Measurements from ENCODE around the gene CDT1.

CDT1 gene

DNA sequence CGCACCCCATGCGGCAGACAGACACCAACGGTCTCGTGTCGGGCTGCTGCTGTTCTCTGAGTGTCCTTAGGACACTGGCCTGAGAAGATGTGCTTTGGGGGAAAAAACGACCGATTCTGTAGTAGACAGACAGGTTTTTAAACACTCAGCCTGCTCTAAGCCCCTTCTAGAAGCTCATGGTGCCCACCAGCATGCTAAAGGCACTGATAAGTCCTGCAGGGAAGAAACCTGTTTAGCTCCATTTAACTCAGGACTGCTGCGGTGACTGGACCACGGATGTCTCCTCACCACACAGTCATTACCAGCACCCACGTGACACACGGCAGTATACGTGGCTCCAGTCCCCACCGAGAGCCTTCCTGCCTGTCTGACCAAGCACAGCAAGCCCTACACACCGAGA is 27.2 kb downstream of the CDT1 start:
- Histone ChIP-seq H3K27ac (ENCODE audit: low read length) (no peak overlapping the region), H3K27me3 (ENCODE audit: control insufficient read depth in 1 of 2, insufficient read depth in 2 of 2, low read length in 2 of 2) (no peaks in the 10 kb centered on the region), H3K36me3 (ENCODE audit: control insufficient read depth in 2 of 2, insufficient read depth in 2 of 2, low read length in 2 of 2) (peaks cover 0 to 14% of the 10 kb centered on the region in 2 donors), H3K9ac (ENCODE audit: low read length in 2 of 2) (no peak overlapping the region), H3K9me3 (ENCODE audit: control insufficient read depth in 2 of 2, low read length in 2 of 2) (no peaks in the 10 kb centered on the region), H3K4me1 (ENCODE audit: control insufficient read depth, insufficient read depth, low read length) (peaks cover 2% of the 10 kb centered on the region), H3K4me3 (ENCODE audit: low read length in 2 of 2) (no peak overlapping the region)

DNA sequence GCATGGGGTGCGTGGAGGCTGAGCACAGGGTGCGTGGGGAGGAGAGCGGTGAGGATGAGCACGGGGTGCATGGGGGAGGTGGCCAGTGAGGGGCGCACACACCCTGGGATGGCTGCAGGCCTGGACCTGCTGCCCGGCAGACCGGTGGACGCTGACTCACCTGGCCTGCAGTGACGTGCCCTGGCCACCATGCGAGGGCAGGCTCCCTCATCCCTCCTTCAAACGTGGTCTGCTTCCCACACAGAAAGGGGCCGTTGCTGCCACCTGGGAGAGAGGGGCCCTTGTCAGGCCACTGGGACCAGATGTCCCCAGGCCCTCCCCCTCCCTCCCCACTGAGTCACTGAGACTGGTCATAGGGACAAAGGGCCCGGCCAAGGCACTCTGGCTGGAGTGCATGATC is 28.2 kb downstream of the CDT1 start:
- no peak overlapping the region for H3K9ac ChIP-seq (ENCODE audit: low read length in 2 of 2)
- peaks cover 2% of the 10 kb centered on the region for H3K4me1 ChIP-seq (ENCODE audit: control insufficient read depth, insufficient read depth, low read length)
- H3K36me3 ChIP-seq (ENCODE audit: control insufficient read depth in 2 of 2, insufficient read depth in 2 of 2, low read length in 2 of 2) = peaks cover 0 to 13% of the 10 kb centered on the region in 2 donors
- H3K27ac ChIP-seq (ENCODE audit: low read length) = no peak overlapping the region
- no peaks in the 10 kb centered on the region for H3K9me3 ChIP-seq (ENCODE audit: control insufficient read depth in 2 of 2, low read length in 2 of 2)
- no peaks in the 10 kb centered on the region for H3K27me3 ChIP-seq (ENCODE audit: control insufficient read depth in 1 of 2, insufficient read depth in 2 of 2, low read length in 2 of 2)
- no peak overlapping the region for H3K4me3 ChIP-seq (ENCODE audit: low read length in 2 of 2)

DNA sequence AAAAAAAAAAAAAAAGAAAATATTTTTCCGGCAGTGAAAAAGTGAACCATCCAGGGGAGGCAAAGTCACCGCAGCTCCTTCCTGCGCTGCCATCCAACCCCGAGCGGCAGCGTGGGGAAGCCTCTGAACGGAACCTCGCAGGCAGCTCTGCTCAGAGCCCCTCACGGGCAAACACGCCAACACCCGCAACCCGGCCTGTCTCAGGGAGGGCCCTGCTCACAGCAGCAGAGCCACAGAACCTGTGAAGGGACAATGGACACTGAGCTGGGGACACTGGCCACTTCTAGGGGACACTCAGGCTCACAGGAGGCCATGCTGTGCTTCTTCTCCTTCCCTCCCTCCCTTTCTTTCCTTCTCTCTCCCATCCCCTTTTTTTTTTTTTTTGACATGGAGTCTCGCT is 29.5 kb downstream of the CDT1 start:
- no peak overlapping the region for H3K27ac ChIP-seq (ENCODE audit: low read length)
- no peaks in the 10 kb centered on the region for H3K9me3 ChIP-seq (ENCODE audit: control insufficient read depth in 2 of 2, low read length in 2 of 2)
- H3K9ac ChIP-seq (ENCODE audit: low read length in 2 of 2) = no peak overlapping the region
- H3K36me3 ChIP-seq (ENCODE audit: control insufficient read depth in 2 of 2, insufficient read depth in 2 of 2, low read length in 2 of 2) = peaks cover 0 to 8% of the 10 kb centered on the region in 2 donors
- H3K4me3 ChIP-seq (ENCODE audit: low read length in 2 of 2) = no peak overlapping the region
- no peaks in the 10 kb centered on the region for H3K27me3 ChIP-seq (ENCODE audit: control insufficient read depth in 1 of 2, insufficient read depth in 2 of 2, low read length in 2 of 2)
- H3K4me1 ChIP-seq (ENCODE audit: control insufficient read depth, insufficient read depth, low read length) = peaks cover 2% of the 10 kb centered on the region

DNA sequence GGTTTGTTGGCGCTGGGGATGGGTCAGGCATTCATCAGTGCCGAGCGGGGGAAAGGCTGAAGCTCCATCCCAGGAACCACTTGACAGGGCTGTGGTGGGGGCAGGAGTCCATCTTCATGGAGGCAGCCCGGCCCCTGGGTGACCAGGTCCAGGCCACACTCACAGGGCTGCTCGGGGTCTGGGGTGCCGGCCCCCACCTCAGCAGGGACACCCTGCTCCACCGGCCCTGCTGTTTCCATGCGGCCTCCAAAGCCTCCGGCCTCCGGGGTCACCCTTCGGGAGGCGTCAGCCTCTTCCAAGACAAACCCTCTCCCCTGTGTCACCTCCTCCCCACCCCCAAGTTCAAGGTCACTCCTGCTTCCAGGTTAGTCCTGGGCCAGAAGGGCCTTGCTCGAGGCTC is 31.1 kb downstream of the CDT1 start:
- Histone ChIP-seq H3K27ac (ENCODE audit: low read length) (no peak overlapping the region), H3K9ac (ENCODE audit: low read length in 2 of 2) (no peak overlapping the region), H3K36me3 (ENCODE audit: control insufficient read depth in 2 of 2, insufficient read depth in 2 of 2, low read length in 2 of 2) (peaks cover 7 to 9% of the 10 kb centered on the region in 2 donors), H3K9me3 (ENCODE audit: control insufficient read depth in 2 of 2, low read length in 2 of 2) (no peaks in the 10 kb centered on the region), H3K4me1 (ENCODE audit: control insufficient read depth, insufficient read depth, low read length) (peaks cover 2% of the 10 kb centered on the region), H3K27me3 (ENCODE audit: control insufficient read depth in 1 of 2, insufficient read depth in 2 of 2, low read length in 2 of 2) (no peaks in the 10 kb centered on the region), H3K4me3 (ENCODE audit: low read length in 2 of 2) (no peak overlapping the region)

DNA sequence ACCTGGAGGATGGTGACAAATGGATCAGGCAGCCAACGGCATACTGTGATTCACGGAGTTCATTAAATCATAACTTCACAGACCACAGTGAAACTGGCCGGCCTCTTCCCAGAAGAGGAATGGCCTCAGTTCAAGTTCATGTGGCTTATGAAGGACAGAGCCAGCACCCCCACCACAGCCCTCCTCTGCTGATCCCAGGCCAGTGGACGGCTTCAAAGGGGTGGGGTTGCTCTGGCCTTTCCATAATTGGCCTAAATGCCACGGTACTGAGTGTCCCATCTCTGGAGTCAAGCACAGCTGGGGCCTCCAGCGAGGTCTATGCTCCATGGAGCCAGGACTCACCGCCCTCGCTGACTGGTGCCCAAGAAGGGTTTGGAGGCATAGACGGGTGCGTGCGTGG is 31.8 kb downstream of the CDT1 start:
- H3K9ac ChIP-seq (ENCODE audit: low read length in 2 of 2) = no peak overlapping the region
- no peaks in the 10 kb centered on the region for H3K9me3 ChIP-seq (ENCODE audit: control insufficient read depth in 2 of 2, low read length in 2 of 2)
- H3K27me3 ChIP-seq (ENCODE audit: control insufficient read depth in 1 of 2, insufficient read depth in 2 of 2, low read length in 2 of 2) = no peaks in the 10 kb centered on the region
- no peak overlapping the region for H3K27ac ChIP-seq (ENCODE audit: low read length)
- H3K4me1 ChIP-seq (ENCODE audit: control insufficient read depth, insufficient read depth, low read length) = no peaks in the 10 kb centered on the region
- no peak overlapping the region for H3K4me3 ChIP-seq (ENCODE audit: low read length in 2 of 2)
- H3K36me3 ChIP-seq (ENCODE audit: control insufficient read depth in 2 of 2, insufficient read depth in 2 of 2, low read length in 2 of 2) = peaks cover 12 to 14% of the 10 kb centered on the region in 2 donors

DNA sequence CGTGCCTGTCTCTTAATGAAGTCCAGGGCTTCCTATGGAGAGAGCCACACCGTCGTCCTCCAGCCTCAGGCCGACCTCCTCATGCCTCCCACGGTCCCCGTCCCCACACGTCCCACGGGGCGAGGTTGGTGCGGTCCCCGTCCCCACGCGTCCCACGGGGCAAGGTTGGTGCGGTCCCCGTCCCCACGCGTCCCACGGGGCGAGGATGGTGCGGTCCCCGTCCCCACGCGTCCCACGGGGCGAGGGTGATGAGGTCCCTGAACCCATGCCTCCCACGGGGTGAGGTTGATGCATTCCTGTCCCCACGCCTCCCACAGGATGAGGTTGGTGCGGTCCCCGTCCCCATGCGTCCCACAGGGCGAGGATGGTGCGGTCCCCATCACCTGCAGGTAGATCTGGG is 32.2 kb downstream of the CDT1 start:
- Histone ChIP-seq H3K9ac (ENCODE audit: low read length in 2 of 2) (no peak overlapping the region), H3K36me3 (ENCODE audit: control insufficient read depth in 2 of 2, insufficient read depth in 2 of 2, low read length in 2 of 2) (peaks cover 15 to 16% of the 10 kb centered on the region in 2 donors), H3K27ac (ENCODE audit: low read length) (no peak overlapping the region), H3K9me3 (ENCODE audit: control insufficient read depth in 2 of 2, low read length in 2 of 2) (no peaks in the 10 kb centered on the region), H3K27me3 (ENCODE audit: control insufficient read depth in 1 of 2, insufficient read depth in 2 of 2, low read length in 2 of 2) (no peaks in the 10 kb centered on the region), H3K4me3 (ENCODE audit: low read length in 2 of 2) (no peak overlapping the region), H3K4me1 (ENCODE audit: control insufficient read depth, insufficient read depth, low read length) (no peaks in the 10 kb centered on the region)

DNA sequence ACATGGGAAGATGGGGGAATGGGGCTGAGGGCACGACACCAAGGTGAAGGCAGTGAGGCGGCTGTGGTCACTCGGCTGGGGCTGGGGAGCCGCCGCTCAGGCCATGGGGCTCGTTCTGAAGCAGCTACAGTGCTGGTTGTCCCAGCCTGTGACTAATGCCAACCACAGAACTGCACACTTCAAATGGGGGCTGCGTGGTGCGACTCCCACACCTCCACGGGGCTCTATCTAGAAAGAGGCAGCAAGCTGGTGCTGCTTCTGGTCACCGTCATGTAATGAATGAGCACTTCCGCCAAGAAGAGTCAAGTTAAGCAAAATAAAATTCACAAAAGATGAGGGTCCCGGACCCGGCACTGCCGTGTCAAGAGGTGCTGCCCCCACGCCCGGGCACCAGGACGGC is 33.2 kb downstream of the CDT1 start:
- H3K4me3 ChIP-seq (ENCODE audit: low read length in 2 of 2) = no peak overlapping the region

DNA sequence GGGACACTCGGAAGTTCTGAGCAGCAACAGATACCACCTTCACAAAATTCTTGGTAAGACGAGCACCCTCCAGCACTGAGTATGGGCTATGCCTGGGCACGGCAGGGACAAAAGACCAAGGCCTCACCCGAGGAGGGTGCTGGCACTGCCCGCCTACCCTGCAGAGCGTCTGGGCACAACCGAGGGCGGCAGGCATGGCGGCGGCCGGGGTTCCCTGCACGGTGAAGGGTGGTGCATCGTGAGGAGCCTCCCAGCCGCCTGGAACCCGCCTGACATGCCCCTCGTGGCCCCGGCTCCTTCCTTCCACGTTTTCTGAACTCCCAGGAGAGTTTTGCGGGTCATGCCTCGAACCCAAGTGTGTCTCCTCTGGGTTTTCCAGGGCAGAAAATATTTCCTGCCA is 34.2 kb downstream of the CDT1 start:
- Histone ChIP-seq H3K36me3 (ENCODE audit: control insufficient read depth in 2 of 2, insufficient read depth in 2 of 2, low read length in 2 of 2) (peaks cover 16 to 21% of the 10 kb centered on the region in 2 donors), H3K27ac (ENCODE audit: low read length) (no peak overlapping the region), H3K4me3 (ENCODE audit: low read length in 2 of 2) (no peak overlapping the region), H3K9me3 (ENCODE audit: control insufficient read depth in 2 of 2, low read length in 2 of 2) (no peaks in the 10 kb centered on the region), H3K27me3 (ENCODE audit: control insufficient read depth in 1 of 2, insufficient read depth in 2 of 2, low read length in 2 of 2) (no peaks in the 10 kb centered on the region), H3K9ac (ENCODE audit: low read length in 2 of 2) (no peak overlapping the region), H3K4me1 (ENCODE audit: control insufficient read depth, insufficient read depth, low read length) (no peaks in the 10 kb centered on the region)

More for the DNA sequence above, 33.2 kb downstream of the CDT1 start:
- Histone ChIP-seq H3K36me3 (ENCODE audit: control insufficient read depth in 2 of 2, insufficient read depth in 2 of 2, low read length in 2 of 2) (peaks cover 16% of the 10 kb centered on the region in 2 donors), H3K27me3 (ENCODE audit: control insufficient read depth in 1 of 2, insufficient read depth in 2 of 2, low read length in 2 of 2) (no peaks in the 10 kb centered on the region), H3K9me3 (ENCODE audit: control insufficient read depth in 2 of 2, low read length in 2 of 2) (no peaks in the 10 kb centered on the region), H3K9ac (ENCODE audit: low read length in 2 of 2) (no peak overlapping the region), H3K27ac (ENCODE audit: low read length) (no peak overlapping the region), H3K4me1 (ENCODE audit: control insufficient read depth, insufficient read depth, low read length) (no peaks in the 10 kb centered on the region)

DNA sequence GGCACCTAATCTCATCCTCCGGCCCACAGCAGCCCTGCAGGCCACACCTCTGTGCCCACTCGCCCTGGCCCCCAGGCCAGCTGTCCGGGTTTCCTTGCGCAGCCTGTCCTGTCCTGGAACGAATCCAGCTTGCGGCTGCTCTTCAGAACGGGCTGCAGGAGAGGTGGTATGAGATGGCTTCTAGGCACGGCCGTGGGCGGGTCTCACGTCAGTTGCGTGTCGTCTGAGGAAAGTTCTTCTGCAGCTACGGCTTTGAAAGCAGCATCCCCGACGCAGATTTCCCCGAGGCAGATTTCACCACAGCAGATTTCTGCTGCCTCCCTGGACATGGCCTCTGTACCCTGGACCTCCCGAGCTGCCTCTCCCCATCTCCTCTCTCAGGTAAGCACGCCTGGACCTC is 35.0 kb downstream of the CDT1 start:
- H3K4me3 ChIP-seq (ENCODE audit: low read length in 2 of 2) = no peak overlapping the region
- no peaks in the 10 kb centered on the region for H3K27me3 ChIP-seq (ENCODE audit: control insufficient read depth in 1 of 2, insufficient read depth in 2 of 2, low read length in 2 of 2)
- H3K36me3 ChIP-seq (ENCODE audit: control insufficient read depth in 2 of 2, insufficient read depth in 2 of 2, low read length in 2 of 2) = peaks cover 16 to 21% of the 10 kb centered on the region in 2 donors
- H3K9ac ChIP-seq (ENCODE audit: low read length in 2 of 2) = no peak overlapping the region
- no peak overlapping the region for H3K27ac ChIP-seq (ENCODE audit: low read length)
- no peaks in the 10 kb centered on the region for H3K4me1 ChIP-seq (ENCODE audit: control insufficient read depth, insufficient read depth, low read length)
- H3K9me3 ChIP-seq (ENCODE audit: control insufficient read depth in 2 of 2, low read length in 2 of 2) = no peaks in the 10 kb centered on the region

DNA sequence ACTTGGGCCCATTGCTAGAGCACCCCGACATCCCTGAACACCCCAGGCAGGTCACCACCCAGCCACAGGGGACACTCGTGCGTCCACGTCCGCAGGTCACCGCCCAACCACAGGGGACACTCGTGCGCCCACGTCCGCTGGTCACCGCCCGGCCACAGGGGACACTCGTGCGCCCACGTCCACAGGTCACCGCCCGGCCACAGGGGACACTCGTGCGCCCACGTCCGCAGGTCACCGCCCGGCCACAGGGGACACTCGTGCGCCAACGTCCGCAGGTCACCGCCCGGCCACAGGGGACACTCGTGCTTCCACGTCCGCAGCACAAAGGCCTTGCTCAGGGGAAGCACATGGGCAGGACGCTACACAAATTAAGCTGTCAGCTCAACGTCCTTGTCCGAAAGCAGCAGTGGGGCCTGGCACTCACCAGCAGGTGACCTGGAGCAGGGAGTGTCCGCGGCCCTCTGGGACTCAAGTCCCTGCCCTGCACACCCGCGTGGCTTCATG is 35.5 kb downstream of the CDT1 start:
- no peaks in the 10 kb centered on the region for H3K4me1 ChIP-seq (ENCODE audit: control insufficient read depth, insufficient read depth, low read length)
- H3K27me3 ChIP-seq (ENCODE audit: control insufficient read depth in 1 of 2, insufficient read depth in 2 of 2, low read length in 2 of 2) = no peaks in the 10 kb centered on the region
- H3K9ac ChIP-seq (ENCODE audit: low read length in 2 of 2) = no peak overlapping the region
- H3K36me3 ChIP-seq (ENCODE audit: control insufficient read depth in 2 of 2, insufficient read depth in 2 of 2, low read length in 2 of 2) = peaks cover 16 to 21% of the 10 kb centered on the region in 2 donors
- H3K4me3 ChIP-seq (ENCODE audit: low read length in 2 of 2) = no peak overlapping the region
- no peak overlapping the region for H3K27ac ChIP-seq (ENCODE audit: low read length)
- H3K9me3 ChIP-seq (ENCODE audit: control insufficient read depth in 2 of 2, low read length in 2 of 2) = no peaks in the 10 kb centered on the region

DNA sequence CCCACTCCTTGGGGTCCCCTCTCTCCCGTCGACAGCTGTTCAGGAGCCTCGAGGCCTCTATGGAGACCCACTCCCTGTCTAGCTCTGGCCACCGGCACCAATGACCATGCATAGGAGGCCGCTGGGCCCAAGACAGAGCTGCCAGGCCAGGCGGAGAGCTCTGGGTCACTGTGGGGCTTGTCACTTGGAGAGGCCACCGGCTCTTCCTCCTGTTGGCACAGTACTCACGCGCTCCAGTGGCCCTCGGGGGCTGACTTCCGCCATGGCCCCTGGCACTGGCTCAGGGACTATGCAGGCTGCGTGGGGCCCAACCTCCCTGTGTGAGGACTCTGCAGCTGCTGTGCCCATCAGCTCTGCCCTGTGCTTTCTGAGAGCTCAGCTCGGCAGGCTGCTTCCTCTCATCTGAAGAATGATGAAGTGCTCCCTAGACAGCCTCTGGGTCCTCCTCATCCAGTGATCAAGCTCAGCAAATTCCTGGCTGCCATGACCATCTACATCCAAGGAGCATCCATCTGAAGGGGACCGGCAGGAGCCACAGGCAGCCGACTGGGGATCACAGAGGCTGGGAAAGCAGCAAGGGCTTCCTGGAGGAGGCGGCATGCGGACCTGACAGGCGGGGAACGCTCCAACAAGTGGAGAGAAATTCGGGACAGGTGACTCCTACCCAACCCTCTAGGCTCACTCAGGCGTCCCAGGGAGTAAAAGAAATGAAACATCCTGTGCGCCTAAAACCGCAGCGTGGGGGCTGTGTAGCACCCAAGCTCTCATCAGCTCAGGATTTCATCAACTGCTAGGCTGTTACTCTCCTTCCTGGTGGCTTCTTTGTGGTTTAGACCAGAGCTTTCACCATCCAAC is 36.4 kb downstream of the CDT1 start:
- Histone ChIP-seq H3K27ac (ENCODE audit: low read length) (no peak overlapping the region), H3K36me3 (ENCODE audit: control insufficient read depth in 2 of 2, insufficient read depth in 2 of 2, low read length in 2 of 2) (peaks cover 13 to 21% of the 10 kb centered on the region in 2 donors), H3K4me1 (ENCODE audit: control insufficient read depth, insufficient read depth, low read length) (no peaks in the 10 kb centered on the region), H3K4me3 (ENCODE audit: low read length in 2 of 2) (no peak overlapping the region), H3K9ac (ENCODE audit: low read length in 2 of 2) (no peak overlapping the region), H3K9me3 (ENCODE audit: control insufficient read depth in 2 of 2, low read length in 2 of 2) (no peaks in the 10 kb centered on the region), H3K27me3 (ENCODE audit: control insufficient read depth in 1 of 2, insufficient read depth in 2 of 2, low read length in 2 of 2) (no peaks in the 10 kb centered on the region)

Measured in stomach smooth muscle (tissue), 2 donors.